ENCODE results near the gene RAPGEF1. TPM values are rescaled to one million over a fixed set of nuclear protein-coding genes. Genes with fewer than 3 reads are reported as not detected.

Gene RAPGEF1
- total RNA-seq, 1 donor, result 33.7 TPM

DNA sequence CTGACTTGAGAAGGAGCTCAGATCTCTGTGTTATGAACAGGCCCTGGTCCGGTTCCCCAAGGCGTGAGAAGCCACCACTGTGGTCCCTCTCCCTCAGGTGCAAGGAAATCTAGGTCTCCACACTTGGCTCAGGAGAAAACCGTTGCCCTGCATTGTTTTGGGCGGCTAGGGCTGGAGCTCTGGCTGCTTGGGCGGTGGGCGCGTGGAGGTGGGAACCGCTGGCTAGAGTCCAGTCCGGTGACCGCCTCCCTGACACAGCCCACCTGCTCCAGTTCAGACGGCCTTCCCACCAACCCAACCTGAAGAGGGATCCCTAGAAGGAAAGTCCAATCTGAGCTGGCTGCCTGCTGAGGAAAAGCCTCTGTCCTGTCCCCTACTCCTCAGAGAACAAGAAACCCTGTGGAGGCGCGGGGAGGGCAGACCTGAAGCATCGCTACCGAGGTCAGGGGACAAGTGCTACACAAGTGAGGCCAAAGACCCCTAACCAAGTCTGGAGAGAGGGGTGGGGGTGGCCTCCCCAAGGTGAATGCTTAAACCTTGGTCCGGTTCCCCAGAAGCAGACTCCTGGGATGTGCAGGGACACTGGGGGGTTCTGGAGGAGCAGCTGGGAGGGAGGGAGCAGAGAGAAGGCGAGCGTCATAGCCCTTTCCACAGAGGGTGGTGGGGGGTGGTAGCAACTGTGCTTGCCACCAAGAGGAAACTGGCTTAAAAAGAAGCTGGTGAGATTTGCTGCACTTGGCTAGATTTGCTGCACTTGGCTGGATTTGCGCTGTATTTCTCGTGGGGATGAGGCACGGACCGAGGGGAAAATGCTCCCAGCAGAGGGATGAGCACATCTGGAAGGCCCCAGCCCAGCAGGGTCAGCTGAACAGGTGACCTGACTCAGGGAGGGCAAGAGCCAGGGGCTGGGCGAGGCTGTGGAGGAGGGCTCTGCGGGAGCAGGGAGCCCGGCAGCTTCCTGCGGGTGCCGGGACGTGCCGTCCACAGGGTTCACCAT, 65.2 kb downstream of the RAPGEF1 start:
- DNase-seq (ENCODE audit: low read depth), result no peak
- no peak overlapping the region for H3K4me3 ChIP-seq (ENCODE audit: low read depth, low read length)
- TF ChIP-seq, protein P1, sequence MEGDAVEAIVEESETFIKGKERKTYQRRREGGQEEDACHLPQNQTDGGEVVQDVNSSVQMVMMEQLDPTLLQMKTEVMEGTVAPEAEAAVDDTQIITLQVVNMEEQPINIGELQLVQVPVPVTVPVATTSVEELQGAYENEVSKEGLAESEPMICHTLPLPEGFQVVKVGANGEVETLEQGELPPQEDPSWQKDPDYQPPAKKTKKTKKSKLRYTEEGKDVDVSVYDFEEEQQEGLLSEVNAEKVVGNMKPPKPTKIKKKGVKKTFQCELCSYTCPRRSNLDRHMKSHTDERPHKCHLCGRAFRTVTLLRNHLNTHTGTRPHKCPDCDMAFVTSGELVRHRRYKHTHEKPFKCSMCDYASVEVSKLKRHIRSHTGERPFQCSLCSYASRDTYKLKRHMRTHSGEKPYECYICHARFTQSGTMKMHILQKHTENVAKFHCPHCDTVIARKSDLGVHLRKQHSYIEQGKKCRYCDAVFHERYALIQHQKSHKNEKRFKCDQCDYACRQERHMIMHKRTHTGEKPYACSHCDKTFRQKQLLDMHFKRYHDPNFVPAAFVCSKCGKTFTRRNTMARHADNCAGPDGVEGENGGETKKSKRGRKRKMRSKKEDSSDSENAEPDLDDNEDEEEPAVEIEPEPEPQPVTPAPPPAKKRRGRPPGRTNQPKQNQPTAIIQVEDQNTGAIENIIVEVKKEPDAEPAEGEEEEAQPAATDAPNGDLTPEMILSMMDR (IDR thresholded peaks at IDR 0.05; ENCODE audit: insufficient read depth, low read length), result no peak

DNA sequence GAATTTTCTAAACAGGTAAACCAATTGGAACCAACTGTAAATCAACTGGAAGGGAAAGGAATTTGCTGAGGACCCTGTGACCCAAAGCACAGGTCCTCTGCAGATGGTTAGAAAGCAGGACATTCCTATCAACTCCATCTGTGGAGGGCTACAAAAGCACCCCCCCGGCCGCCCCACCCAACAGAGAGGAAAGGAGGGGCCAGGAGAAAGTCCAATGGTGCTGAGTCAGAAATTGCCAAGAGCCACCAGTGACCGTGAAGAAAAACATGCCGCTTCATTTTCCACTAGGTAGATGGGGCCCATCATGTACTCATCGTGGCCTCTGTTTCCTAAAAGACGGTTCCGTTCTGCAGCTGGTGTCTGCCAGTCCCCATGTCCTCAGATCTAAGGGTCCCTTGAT, 66.3 kb downstream of the RAPGEF1 start:
- TF ChIP-seq, protein P1 (IDR thresholded peaks at IDR 0.05; ENCODE audit: insufficient read depth, low read length), result no peak
- no peak overlapping the region for H3K4me3 ChIP-seq (ENCODE audit: low read depth, low read length)
- DNase-seq (ENCODE audit: low read depth), result no peak

DNA sequence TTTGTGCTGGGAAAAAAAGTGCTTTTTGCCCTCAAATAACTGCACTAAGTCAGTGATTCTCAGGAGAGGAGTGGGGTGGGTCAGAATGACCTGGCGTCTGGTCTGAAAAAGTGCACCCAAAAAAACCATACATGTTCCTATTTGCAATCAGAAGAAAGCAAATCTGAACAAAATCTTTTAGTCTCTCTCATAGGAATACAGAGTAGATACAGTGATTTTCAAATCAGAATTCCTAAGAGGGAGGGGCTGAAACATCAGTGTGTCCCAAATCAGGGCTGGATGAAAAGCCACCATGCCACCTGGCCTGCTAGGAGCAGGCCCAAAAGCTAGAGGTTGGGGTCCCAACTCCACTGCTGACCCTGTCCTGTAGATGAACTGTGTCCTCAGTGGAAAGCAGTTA, 66.8 kb downstream of the RAPGEF1 start:
- TF ChIP-seq, protein P1 (IDR thresholded peaks at IDR 0.05; ENCODE audit: insufficient read depth, low read length), result no peak
- no peak for DNase-seq (ENCODE audit: low read depth)
- H3K4me3 ChIP-seq (ENCODE audit: low read depth, low read length), result no peak overlapping the region

DNA sequence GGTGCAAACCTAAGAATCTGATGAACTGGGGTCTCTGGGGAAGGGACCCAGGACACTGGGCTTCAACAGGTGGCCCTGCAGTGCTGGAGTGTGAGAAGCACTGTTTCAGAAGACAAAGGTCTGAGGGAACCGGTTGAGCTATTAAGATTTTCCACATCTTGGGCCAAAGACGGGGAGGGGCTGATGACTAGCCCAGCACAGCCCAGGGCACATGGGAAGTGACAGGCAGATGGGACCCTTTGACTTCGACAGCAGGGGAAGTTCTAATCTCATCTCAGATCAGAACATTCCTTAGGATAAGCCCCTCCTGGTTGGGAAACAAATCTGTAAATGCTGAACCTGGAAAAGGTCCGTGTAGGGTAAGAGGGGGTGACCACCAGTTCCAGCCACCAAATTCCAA, 67.4 kb downstream of the RAPGEF1 start:
- H3K4me3 ChIP-seq (ENCODE audit: low read depth, low read length), result no peak overlapping the region
- TF ChIP-seq, protein P1 (IDR thresholded peaks at IDR 0.05; ENCODE audit: insufficient read depth, low read length), result no peak
- no peak for DNase-seq (ENCODE audit: low read depth)

DNA sequence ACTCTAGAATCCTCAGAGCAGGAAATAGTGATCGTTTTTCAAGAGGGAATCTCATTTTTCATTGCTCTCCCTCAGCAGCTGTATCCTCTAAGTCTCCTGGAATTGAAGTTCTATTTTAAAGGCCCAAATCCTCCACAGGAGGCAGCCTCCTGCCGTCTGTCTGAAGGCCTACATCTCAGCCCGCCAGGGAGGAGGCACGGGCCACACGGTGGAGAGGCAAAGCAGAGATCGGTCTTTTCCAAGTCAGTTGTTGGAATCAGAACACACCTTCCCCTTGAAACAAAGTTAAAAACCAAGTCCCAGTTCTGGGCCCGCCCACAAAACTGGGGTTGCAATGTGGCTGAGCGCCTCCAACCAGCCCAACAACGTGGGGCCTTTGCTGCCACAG, 68.7 kb downstream of the RAPGEF1 start:
- TF ChIP-seq, protein P1 (IDR thresholded peaks at IDR 0.05; ENCODE audit: insufficient read depth, low read length), result no peak
- DNase-seq (ENCODE audit: low read depth), result no peak
- H3K4me3 ChIP-seq (ENCODE audit: low read depth, low read length), result no peak overlapping the region

DNA sequence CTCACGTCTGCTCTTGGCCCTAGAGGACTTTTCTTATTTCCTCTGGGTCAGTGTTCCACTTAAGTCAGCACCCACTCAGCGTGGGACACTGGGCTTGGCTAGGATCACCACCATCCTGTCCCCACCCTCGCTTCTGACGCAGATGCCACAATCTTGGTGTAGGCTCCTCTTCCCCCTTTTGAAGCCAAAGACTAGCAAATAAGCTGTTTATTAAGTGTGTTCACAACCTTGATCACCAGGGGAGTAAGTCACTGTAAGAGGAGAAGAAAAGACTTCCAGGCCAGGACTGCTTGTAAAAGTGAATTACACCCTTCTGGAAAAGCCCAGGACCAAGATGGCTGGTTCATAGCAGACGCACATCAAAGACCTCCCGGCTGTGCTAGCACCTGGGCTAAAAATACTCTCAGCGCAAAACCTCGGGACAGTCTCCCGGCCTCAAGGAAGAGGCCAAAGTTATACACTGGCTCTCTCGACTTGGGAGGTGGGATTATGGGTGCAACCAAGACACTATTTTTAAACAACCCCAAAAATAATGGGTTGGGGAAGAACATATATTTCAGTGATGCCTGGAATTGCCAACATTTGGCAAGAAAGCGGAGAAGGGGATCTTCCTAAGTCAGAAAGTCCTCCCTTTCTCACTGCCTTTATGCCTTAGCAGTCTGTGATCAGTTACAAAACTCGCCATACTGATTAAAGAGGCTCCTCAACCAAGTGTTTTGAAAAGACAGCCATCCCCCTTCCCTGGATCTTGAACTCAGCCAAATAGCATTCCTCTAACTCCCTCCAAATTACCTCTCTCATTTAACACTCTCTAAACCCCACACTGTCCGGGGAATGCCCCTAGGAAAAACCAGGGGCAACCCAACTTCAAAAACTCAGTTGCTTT, 69.4 kb downstream of the RAPGEF1 start:
- no peak for DNase-seq (ENCODE audit: low read depth)
- TF ChIP-seq, protein P1 (IDR thresholded peaks at IDR 0.05; ENCODE audit: insufficient read depth, low read length), result no peak
- H3K4me3 ChIP-seq (ENCODE audit: low read depth, low read length), result no peak overlapping the region
